ENCODE measurements around the gene PDE9A. TPM values are rescaled to one million over a fixed set of nuclear protein-coding genes. Genes with fewer than 3 reads are reported as not detected.

PDE9A gene
- total RNA-seq, 1 donor from 2014 or later = 7.9 TPM

DNA sequence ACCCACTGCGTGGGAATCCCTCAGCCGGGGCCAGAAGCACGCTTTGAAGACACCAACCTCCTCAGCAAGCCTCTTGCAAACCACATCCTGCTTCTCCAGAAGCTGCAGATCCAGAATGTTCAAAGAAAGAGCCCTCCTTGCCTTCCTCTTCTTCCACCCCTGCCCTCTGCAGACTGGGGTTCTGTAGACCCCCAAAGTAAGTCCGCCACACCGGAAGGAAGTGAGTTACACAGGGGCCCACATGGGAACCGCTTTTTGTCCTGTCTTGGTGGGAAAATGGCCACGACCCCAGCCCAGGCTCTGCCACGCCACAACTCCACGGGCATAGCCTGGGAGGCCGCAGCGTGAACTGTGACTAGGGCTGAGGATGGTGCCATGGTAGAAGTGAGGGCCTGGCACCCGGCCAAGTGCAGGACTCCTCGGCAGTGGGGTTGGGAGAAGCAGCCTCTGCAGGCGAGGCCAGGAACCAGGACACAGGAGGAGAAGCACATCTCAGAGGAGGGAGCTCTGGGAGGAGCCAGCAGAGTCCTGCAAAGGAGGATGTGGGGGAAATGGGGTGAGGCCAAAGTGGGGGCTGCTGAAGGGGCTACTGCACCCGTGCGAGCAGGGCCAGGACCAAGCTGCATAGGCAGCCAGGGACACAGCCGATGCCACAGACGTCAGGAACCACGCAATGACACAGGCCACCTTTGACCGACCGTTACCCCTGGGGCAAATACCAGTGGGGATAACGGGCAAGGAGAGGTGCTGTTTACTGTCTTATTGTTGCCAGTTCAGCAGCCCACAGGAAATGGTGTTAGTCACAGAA lies 30.9 kb downstream of the PDE9A start:
- DNase-seq (ENCODE audit: low spot score) = no peak

DNA sequence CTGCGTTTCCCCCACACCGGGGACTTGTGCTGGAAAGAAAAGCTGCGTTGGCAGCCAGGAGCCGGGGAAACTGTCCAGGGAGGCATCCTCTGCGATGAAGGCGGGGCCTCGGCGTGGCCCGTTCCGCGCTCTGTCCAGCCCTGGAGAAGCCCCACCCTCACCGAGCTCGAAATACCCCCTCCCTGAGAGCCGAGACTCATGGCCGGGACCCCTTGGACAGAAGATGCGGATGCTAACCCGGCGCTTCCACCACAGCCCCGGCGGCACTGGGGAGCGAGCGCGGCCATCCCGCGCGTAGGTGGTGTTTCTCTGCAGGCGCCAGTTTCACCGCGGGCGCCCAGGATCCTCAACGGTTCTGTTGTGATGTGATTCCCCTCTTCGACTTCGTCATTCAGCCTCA lies 31.6 kb downstream of the PDE9A start:
- DNase-seq (ENCODE audit: low spot score) = no peak

DNA sequence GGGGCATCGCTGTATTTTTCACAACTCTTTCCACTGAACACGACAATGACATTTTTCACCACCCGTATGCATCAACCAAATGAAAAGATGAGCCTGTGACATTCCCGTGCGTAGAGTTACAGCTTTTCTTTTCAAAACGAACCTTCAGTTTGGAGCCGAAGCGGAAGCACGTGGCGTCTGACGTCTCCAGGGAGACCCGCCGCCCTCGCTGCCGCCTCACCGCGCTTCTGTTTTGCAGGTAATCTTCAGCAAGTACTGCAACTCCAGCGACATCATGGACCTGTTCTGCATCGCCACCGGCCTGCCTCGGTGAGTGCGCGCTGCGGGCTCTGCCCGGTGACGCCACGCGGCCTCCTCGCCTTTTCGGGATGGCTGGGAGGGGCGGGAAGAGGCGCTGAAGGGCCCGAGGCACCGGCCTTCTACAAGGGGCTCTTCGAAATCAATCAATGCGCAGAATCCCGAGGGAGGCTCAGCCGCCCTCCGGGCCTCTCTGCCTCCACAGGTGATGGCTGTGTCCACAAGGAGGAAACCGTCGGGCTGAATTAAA lies 32.6 kb downstream of the PDE9A start:
- no peak for DNase-seq (ENCODE audit: low spot score)

DNA sequence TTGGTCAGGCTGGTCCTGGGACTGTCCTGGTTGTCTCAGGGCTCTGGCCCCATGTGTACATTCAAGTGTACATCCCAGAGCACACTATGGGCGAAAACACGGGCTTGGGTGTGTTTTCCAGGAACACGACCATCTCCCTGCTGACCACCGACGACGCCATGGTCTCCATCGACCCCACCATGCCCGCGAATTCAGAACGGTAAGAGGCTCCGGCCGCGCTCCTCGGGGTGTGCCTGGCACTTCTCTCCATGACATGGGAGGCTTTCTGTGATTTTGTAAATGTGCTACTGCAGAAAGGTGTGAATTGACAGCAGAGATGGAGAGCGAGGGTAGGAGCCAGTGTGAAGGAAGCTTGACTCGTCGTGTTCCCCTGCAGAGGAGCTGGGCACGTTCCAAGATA lies 34.4 kb downstream of the PDE9A start:
- DNase-seq (ENCODE audit: low spot score) = no peak

DNA sequence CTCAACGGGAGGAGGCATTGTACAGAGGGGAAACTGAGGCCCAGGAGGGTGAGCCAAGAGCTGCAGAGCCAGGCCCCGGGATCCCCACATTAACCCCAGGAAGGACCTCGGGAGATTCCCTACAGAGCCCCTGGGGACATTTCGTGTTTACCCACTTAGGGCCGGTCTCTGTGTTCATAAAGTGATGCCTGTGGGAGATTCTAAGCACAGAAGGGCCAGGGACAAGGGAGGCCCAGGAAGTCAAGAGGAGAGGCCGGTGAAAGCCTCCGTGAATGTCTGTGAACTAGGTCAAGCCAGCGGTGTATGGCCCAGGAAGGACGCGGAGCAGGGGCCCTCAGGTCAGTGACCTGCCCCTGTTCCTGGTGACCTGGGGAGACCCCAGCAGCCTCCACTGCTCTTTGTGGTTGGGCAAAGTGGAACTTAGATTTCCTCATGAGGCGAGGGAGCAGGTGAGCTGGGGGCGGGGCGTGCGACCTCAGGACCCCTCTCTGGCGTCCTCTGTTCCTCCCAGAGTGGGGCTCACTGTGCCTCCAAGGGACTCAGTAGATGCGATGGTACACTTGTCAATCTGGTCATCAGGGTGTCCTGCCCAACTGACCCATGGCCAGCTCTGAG lies 34.9 kb downstream of the PDE9A start:
- no peak for DNase-seq (ENCODE audit: low spot score)

DNA sequence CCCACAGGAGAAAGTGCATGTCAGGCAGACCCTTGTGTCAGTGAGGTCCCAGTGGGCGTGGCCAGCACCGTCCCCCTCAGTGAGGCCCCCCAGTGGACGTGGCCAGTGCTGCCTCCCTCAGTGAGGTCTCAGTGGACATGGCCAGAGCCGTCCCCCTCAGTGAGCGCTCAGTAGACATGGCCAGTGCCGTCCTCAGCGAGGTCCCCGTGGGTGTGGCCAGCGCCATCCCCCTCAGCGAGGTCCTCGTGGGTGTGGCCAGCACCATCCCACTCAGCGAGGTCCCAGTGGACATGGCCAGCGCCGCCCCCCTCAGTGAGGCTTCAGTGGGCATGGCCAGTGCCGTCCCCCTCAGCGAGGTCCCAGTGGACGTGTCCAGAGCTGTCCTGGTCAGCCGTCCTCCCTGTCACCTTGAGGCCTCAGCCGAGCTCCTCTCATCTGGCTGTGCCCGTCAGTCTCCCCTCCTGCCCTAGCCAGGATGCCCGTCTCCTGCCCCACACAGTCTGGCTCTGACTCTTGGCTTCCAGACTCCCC lies 35.5 kb downstream of the PDE9A start:
- no peak for DNase-seq (ENCODE audit: low spot score)

DNA sequence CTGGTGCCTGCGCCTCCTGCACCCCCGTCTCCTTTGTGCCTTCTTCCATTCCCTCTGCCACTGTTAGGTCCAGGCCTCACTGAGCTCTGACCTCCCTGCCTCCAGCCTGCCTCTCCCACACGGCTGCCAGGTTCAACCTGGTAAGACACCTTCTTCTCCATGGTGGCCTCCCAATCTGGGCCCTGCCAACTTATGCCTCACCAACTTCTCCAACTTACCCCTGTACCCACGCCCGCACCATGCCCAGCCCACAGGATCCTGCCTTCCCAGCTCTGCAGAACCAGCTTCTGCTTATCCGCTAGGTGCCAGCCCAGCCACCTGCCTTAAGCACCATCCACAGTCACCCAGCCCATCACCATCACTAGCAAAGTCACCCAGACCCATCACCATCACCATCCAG lies 37.2 kb downstream of the PDE9A start:
- DNase-seq (ENCODE audit: low spot score) = no peak

DNA sequence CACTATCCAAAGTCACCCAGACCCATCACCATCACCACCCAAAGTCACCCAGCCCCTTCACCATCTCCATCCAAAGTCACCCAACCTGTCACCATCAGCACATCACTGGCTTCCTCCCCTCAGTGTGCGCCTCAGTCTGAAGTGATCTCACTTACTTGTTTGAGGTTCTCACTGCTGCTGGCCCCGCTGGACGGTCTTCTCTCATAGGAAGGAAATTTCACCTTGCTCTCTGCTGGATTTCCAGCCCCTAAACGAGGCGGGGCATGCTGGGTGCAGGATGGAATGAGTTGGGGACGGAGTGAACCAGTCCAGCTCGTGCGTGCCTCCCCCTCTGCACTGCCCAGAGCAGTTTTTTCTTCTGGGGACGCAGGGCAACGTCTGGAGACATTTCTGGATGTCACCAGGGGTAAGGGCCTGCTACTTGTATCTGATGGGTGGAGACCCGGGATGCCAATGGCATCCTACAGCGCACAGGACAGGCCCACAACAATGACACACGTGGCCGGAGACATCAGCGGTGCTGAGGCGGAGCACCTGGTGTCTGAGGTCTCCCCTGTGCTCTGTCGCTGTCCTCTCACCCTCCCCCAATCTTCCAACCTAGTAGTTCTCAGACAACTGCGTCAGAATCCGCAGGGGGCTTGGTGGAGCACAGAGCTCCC lies 38.6 kb downstream of the PDE9A start:
- peak; percentile 81 for DNase-seq (ENCODE audit: low spot score)

DNA sequence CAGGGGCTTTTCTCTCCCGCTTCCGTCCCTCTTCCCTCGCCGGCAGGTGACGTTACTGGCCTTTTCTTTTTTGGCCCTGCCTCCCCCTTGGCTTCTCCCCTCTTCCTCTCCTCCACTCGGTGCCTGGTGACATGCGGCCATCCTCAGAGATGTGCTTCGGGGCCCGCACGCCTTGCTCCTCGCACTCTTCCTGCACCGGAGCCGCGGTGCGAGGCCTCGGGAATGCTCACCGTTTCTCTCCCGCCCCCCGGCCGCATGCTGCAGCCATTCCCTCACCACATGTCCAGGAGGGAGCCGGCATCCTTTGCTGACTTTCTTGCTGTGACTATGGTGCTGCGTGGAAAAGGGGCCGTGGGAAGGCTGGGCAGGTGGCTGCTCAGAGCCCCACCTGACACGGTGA lies 39.3 kb downstream of the PDE9A start:
- DNase-seq (ENCODE audit: low spot score) = peak; percentile 60

DNA sequence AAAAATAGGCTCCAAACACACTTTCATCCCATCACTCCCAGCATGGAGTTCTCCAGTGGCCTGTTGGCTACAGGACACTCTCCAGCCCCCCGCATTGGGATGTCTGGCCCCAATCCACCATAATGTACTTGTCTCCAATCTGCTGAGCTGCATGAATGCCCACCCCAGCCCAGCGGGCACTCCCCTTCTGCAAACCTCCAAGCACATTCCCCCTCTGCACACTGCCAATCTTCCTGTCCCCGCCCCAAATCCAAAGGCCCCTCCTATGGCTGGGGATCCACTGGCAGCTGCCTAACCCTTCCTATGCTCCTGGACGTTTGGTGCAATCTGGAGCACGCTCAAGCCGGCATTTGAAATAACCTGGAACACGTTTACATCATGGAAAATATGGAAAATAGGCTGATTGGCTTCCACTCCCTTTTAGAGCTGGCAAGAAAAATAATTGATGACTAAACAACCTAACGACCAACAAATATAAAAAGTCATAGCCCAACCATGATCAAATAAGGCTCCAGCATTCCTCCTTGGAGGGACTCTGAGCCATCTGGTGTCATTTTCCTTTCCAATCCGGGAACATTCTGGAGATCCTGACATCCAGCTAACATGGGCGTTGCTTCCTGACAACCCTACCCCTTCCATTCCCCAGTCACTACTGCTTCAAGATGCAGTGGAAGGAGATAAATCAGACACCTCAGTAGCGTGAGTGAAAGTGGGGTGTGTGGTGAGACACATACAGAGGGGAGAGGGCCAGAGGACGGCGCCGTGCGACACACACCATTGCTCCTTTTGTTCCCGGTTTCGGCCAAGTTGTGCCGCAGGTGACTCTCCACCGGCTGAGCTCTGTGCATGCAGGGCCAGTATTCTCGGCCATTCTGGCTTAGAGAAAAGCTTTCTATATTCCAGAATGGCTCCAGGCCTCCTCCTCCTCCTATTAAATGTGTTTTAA lies 41.6 kb downstream of the PDE9A start:
- DNase-seq (ENCODE audit: low spot score) = peak; percentile 51

DNA sequence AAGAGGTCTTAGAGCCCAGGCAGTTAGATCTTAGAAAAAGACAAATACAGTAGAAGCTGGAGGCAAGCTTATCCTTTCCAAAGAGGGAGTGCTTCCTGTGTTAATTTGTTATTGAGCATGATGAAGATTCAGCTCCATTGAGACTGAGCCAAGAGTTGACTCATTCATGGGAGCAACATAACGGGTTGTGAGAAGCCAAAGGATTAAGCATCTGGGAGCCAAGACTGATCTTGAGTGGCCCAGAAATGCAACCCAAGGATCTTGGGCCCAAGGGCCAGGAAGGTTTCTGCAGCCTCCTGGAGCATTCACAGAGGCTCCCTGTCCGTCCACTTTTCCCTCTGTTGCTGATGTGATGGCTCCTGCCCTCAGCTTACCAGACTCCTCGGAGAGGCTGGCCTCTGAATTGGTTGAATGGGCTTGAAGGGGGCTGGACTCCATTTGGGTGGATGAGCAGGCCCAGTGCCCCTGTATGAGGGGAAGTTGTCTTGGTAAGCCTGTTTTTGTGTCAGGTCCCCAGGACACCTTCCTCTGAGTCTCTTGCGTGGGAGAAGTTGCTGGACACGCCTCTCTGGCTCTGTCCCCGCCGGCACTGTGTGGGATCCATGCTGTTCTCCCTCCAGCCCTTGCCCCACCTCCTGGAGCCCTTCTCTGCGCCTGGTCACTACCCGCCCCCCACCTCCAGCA lies 42.4 kb downstream of the PDE9A start:
- DNase-seq (ENCODE audit: low spot score) = peak; percentile 62

DNA sequence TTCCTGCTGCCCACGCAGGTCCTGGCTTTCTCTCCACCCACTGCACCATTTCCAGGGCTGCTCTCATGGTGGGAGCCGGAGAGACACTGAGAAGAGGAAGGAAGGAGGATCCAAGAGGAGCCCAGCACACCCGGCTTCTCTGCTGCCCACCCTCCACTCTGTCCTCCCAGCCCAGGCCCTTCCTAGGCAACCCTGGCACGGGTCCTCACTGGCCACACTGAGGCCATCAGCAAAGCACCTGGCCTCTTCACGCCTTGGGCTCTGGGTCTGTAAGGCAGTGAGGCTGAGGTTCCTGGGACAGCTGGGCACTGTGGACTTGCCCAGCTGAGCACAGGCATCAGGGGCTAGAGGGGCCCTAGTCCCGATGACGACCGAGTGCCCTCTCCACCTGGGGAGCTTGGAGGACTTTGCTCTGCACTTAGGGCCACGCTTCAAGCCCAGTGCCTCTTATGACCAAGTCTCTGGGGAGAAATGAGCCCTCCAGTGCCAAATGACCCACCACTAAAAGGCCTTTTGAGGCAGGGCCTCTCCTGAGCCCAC lies 43.1 kb downstream of the PDE9A start:
- DNase-seq (ENCODE audit: low spot score) = peak; percentile 73

DNA sequence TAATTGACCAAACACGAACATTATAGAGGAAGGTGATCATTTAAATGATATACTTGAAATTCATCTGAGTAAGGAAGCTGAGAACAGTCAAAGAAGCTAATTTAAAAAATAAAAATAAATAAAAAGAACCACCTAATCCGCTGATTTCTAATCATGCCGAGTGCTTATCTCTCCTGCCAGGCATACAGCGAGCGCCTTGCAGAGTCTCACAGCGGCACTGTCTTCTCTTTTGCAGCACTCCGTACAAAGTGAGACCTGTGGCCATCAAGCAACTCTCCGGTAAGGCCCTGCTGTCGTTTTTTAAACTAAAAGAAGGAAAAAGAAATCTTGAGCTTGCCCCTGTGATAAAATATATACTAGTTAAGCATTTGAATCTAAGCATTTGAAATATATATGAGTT lies 45.3 kb downstream of the PDE9A start:
- DNase-seq (ENCODE audit: low spot score) = peak; percentile 22

DNA sequence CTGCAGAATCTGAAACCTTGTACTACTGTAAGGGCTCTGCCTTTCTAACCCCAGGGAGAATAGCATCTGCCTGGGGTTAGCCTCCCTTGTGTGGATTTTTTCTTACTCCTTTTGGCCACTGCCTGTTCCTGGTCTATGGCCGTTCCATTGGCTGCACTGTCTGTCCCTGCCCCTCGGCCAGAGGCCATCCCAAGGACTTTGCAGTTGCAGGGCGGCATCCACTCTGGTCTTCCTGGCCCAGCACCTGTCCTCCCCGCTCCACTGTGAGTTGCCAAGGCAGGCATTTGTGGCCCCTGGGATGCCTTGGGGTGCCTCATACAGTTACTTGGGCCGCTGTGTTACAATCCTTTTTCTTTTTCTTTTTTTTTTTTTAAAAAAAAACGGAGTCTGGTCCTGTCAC lies 45.8 kb downstream of the PDE9A start:
- peak; percentile 68 for DNase-seq (ENCODE audit: low spot score)

DNA sequence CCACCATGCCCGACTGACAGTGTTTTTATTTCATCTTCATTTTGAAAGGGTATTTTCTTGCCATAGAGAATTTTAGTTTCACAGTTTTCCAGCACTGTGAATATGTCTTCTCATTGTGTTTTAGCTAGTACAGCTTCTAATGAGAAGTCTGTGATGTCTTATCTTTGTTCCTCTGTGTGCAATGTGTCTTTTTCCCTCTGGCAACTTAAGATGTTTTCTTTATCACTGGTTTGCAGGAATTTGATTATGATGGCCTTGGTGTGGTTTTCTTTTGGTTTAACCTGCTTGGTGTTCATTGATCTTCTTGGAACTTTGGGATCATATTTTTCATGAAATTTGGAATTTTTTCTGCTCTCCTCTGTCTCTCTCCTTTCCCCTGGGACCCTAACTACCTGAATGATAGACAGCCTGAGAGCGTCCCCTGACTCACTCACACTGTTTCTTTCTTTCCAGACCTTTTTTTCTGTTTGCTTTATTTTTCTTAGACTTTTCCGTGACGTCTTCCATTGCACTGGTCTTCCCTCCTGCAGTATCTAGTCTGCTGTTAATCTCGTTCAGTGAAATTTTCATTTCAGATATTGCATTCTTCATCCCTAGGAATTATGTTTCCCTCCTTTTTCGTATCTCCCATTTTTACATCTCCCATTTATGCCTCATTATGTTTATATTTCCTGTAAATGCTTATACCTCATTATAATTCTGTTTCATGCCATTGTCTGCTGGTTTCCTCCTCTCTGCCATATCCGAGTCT lies 48.5 kb downstream of the PDE9A start:
- no peak for DNase-seq (ENCODE audit: low spot score)

DNA sequence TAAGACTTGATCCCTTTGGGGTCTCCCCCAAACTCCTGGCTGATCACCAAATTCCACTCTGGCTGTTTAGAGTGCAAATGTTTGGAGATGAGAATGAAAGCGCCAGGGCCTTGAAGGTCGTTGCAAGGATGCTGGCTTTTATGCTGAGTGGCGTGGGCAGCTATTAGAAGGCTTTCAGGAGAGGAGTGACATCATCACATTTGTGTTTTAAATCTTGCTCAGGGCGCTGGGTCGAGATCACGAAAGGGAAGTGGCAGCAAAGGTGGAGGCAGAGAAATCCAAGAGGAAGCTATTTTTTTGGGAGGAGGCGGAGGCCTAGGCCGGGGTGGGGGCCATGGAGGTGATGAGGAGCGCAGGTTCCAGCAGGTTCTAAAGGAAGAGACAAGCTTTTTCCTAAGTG lies 49.3 kb downstream of the PDE9A start:
- DNase-seq (ENCODE audit: low spot score) = peak; percentile 39

DNA sequence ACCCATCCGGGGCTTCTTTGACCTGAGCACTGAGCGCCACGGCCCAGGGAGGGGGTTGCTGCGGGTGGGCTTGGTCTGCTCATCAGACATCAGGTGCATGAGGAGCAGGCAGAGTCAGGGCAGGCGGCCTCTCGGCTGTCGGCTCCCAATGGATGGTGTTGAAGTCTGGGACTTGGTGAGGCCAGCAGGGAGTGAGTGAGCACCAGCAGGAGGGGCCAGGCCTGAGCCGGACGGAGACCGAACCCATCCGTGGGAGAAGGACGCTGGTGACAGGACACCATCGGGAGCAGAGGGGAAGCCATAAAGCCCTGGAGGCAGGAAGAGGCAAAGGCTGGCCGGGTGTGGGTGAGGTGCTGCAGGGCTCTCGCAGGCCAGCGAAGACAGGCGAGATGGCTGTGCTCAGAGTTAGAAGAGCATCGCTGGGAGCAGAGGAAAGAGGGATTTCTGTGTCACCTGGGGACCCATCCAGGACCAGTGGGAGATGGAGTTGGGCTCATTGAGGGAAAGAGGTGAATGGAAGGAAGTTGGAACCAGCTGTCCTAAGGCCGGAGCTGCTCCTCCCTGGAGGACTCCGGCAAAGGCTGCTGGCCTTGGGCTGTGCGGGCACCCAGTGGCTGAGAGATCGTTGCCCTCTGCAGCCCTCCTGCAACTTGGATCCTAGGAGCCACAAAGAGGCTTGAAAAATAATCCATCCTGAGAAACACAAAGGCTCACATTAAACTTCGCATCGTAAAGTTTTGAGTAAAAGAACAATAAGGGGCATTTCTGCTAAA lies 49.9 kb downstream of the PDE9A start:
- peak; percentile 83 for DNase-seq (ENCODE audit: low spot score)

DNA sequence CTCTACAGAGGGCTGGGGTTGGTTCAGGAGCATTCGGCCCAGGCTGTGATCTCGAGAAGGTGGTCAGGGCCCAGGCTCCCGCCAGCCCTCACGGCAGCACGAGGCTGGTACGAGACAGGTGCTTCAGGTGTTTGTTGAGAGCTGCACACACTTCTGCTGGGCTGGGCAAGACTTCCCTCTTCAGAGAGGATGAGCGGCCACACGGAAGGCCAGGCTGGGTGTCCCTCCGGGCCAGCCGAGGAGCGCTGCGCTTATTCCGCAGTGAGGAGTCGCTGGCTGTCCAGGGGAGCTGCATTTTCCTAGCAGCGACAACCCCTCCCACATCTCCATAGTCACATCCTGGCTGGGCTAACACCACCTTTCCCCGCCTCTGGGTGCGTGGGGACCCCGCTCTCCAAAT lies 50.5 kb downstream of the PDE9A start:
- DNase-seq (ENCODE audit: low spot score) = peak; percentile 67

All from mesenteric fat pad (tissue), 1 donor.